K562 (cell line): ENCODE data around the gene CLCNKA. TPM values are rescaled to one million over a fixed set of nuclear protein-coding genes. Genes with fewer than 3 reads are reported as not detected.
"Not testable (repeated sequence)": the region's sequence is repeated elsewhere in the genome, so short reads cannot be mapped to it uniquely, and the experiment has no call there.

Source experiments
- ATAC-seq: fragments of 200-7000 bp; cut with Tn5 transposase; 3 replicates; pipeline ENCODE4 v1.9.1; 2020; ENCODE audit warnings: moderate library complexity
- BruUV-seq: library from RNA; stranded (reverse); fragments of 400-500 nt; replicated peaks from 2 replicates; lab custom pipeline; 2021; lab: Mats Ljungman, UMichigan
- CTCF ChIA-PET: fragments of 300-600 bp; formaldehyde crosslinking; extraction: SDS; loops from one replicate; lab custom pipeline; 2021; ENCODE audit warnings: low intra/inter-chr PET ratio; lab: Yijun Ruan, JAX
- POLR2A ChIA-PET: fragments of 300-600, 350-650 bp; sonication (Branson Sonifier 250); formaldehyde crosslinking; extraction: SDS; loops from one replicate; lab custom pipeline; 2021; ENCODE audit warnings: antibody characterized with exemption, inconsistent platforms; lab: Yijun Ruan, JAX
- DNase-seq, 4 experiments: peaks; one replicate each; pipeline versions ENCODE4 v3.0.0 to v3.0.0-alpha.2; 2011 to 2018; ENCODE audit warnings: low spot score in 3 of 4, mixed read lengths in 3 of 4; ENCODE audit errors: extremely low read depth in 1 of 4
- FAIRE-seq: peaks from 2 replicates; lab custom pipeline; 2011; peaks lifted over from hg19 to GRCh38; lab: Jason Lieb, UNC
- H2AFZ ChIP-seq: 2 replicates; pipeline ENCODE4 v1.6.0; 2011; ENCODE audit warnings: low read depth, low read length, control low read depth, inconsistent platforms
- H3K27ac ChIP-seq: fragments of 200-600 bp; 3 replicates; pipeline ENCODE4 v1.8.0; 2011; ENCODE audit warnings: low read depth, mild to moderate bottlenecking, control low read depth, inconsistent platforms, low read length, moderate library complexity, mixed read lengths; ENCODE audit errors: extremely low read depth
- H3K27me3 ChIP-seq, 2 experiments: fragments of 300-600 bp in 1 of 2; 2 replicates in 1 of 2; 3 replicates in 1 of 2; pipeline versions ENCODE4 v1.6.0 to v1.8.0; 2011; ENCODE audit warnings: inconsistent platforms in 2 of 2, low read length in 2 of 2, mild to moderate bottlenecking in 1 of 2, mixed read lengths in 1 of 2, moderate library complexity in 1 of 2; ENCODE audit not compliant: control insufficient read depth in 2 of 2, insufficient read depth in 2 of 2
- H3K36me3 ChIP-seq: fragments of 300-600 bp; 3 replicates; pipeline ENCODE4 v1.8.0; 2011; ENCODE audit warnings: mild to moderate bottlenecking, low read length, inconsistent platforms; ENCODE audit not compliant: control insufficient read depth, insufficient read depth
- H3K4me1 ChIP-seq, 2 experiments: fragments of 200-600 bp in 1 of 2; replicated peaks in 1 of 2; 2 replicates in 1 of 2; 3 replicates in 1 of 2; pipeline versions ENCODE4 v1.5.1 to v1.8.0; 2011; ENCODE audit warnings: inconsistent platforms in 2 of 2, low read length in 2 of 2, mild to moderate bottlenecking in 1 of 2, mixed read lengths in 1 of 2, moderate library complexity in 1 of 2; ENCODE audit not compliant: control insufficient read depth in 2 of 2, insufficient read depth in 2 of 2
- H3K4me2 ChIP-seq: 2 replicates; pipeline ENCODE4 v1.6.1; 2011; ENCODE audit warnings: low read length, control low read depth, inconsistent platforms, mixed read lengths; ENCODE audit not compliant: insufficient read depth
- H3K4me3 ChIP-seq: fragments of 200-600 bp; sonication (generic), shearing (Covaris generic); 2 replicates; pipeline ENCODE4 v1.5.1; 2016; ENCODE audit warnings: control low read depth, inconsistent platforms
- H3K79me2 ChIP-seq: fragments of 200-600 bp; 3 replicates; pipeline ENCODE4 v1.8.0; 2011; ENCODE audit warnings: low read length, inconsistent platforms; ENCODE audit not compliant: control insufficient read depth, insufficient read depth
- H3K9ac ChIP-seq, 2 experiments: 2 replicates each; pipeline versions ENCODE4 v1.6.0 to v1.6.1; 2011; ENCODE audit warnings: low read depth in 2 of 2, low read length in 2 of 2, control low read depth in 1 of 2, inconsistent platforms in 1 of 2, mild to moderate bottlenecking in 1 of 2, mixed read lengths in 1 of 2; ENCODE audit not compliant: insufficient read depth in 1 of 2
- H3K9me1 ChIP-seq: one replicate; pipeline ENCODE4 v1.6.0; 2011; ENCODE audit warnings: inconsistent platforms, mild to moderate bottlenecking, low read length, moderate library complexity; ENCODE audit not compliant: control insufficient read depth, insufficient read depth
- H3K9me3 ChIP-seq: replicated peaks from 2 replicates; pipeline ENCODE4 v1.5.1; 2011; ENCODE audit warnings: low read depth, low read length, inconsistent platforms; ENCODE audit not compliant: control insufficient read depth, insufficient read depth
- H4K20me1 ChIP-seq: replicated peaks from 2 replicates; pipeline ENCODE4 v1.6.1; 2011; ENCODE audit warnings: low read length, inconsistent platforms, mixed read lengths; ENCODE audit not compliant: control insufficient read depth, insufficient read depth
- ESRRA ChIP-seq: fragments of 450-650 bp; IDR thresholded peaks from 2 replicates; pipeline ENCODE4 v1.6.1; 2014; ENCODE audit warnings: low read depth, mild to moderate bottlenecking, moderate library complexity, borderline replicate concordance
- RAD51 ChIP-seq: fragments of 450-650 bp; IDR thresholded peaks from 2 replicates; pipeline ENCODE4 v1.7.1; 2016; ENCODE audit warnings: low read depth, mild to moderate bottlenecking, borderline replicate concordance
- WGBS: fragments of 100-300 bp; shearing (Covaris generic); methylation state at CpG from one replicate; pipeline ENCODE4 v1.1.6; 2016; ENCODE audit warnings: low coverage, mixed read lengths; ENCODE audit not compliant: insufficient coverage; ENCODE audit errors: missing lambda C conversion rate; 5-methylcytosine and 5-hydroxymethylcytosine counted together
- in situ Hi-C: fragments of 300-500 bp; cut with MboI; formaldehyde crosslinking; loops from 4 replicates; pipeline ENCODE4 v1.15.0; 2018; ENCODE audit warnings: inconsistent platforms, mixed read lengths
- intact Hi-C: fragments of 100-400 bp; cut with micrococcal nuclease; formaldehyde crosslinking; loops from 2 replicates; pipeline ENCODE4 v1.14.2; 2022
- polyA plus RNA-seq, 8 experiments: library from polyadenylated mRNA; depleted of rRNA in 4 of 8; stranded (reverse) in 5 of 8; unstranded in 3 of 8; fragments of >200 nt; fragmentation: Nextera tagmentation in 2 of 8; fragmentation: Illumina TruSeq in 1 of 8; extraction: Ambion mirVana in 2 of 8; extraction: Trizol in 1 of 8; gene quantifications; 2 replicates each; pipeline versions ENCODE4 v1.2.1 to v1.2.3, GENCODE V29; 2011 to 2014; ENCODE audit warnings: inconsistent platforms in 1 of 8, missing spikeins in 1 of 8
- total RNA-seq, 7 experiments: library from RNA; depleted of rRNA in 6 of 7; stranded (reverse); fragments of >200 nt in 6 of 7; fragmentation: Illumina TruSeq in 2 of 7; extraction: Trizol in 2 of 7; gene quantifications; 2 replicates each; pipeline versions ENCODE4 v1.2.1 to v1.2.3, GENCODE V29; 2011 to 2021; ENCODE audit warnings: low replicate concordance in 1 of 7
- TF ChIP-seq, protein P1 (sequence below): sonication (generic); formaldehyde crosslinking; IDR thresholded peaks from 2 replicates; pipeline ENCODE4 v1.5.0; 2020; ENCODE audit warnings: missing genetic modification reagents
- TF ChIP-seq, protein P2 (sequence below): sonication (generic); formaldehyde crosslinking; IDR thresholded peaks from 2 replicates; pipeline ENCODE4 v1.9.0; 2022; ENCODE audit warnings: mild to moderate bottlenecking, missing genetic modification reagents

The CLCNKA gene
- total and polyA plus RNA-seq, 9 of the 15 experiments (the other 6 are each of a cell fraction or from before 2014, with no cell fraction given), result 0.03 to 0.37 (median 0.10) TPM; not detected in 3

DNA sequence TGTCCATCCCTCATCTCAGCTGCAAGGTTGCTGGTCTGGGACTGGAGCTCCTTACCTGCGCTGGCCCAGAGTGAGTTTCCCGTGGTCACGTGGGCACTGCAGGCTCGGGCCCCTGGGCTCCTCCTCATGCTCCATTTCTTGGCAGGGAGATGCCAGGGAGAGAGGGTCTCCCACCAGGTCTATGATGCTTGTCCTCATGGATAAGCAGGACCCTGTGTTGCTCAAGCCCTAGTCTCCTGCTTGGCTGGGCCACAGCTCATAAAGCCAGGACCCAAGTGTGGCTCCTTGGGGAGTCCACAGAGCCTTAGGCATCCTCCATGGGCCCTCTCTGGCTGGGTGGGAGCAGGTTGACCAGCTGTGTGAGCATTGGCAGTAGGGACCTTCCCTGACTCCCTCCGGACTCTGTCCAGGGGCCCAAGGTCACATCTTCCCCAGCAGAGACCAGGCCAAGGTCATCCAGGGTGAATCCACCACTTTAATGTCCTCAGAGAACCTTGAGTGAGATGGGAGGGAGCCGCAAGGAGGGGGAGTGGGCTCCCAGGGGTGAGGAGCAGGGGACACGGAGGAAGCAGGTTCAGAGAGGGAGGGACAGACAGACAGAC lies 35.6 kb downstream of the CLCNKA start:
- ChIA-PET CTCF (interaction anchor here (3.4 kb wide), 1 partner anchor 49 kb away, joined by 53 read pairs; no protein-coding TSS in a partner anchor), POLR2A (interaction anchor here (0.6 to 1.2 kb wide), 5 partner anchors 19 to 149 kb away, joined by 3 to 6 read pairs (median 4); no protein-coding TSS in a partner anchor)
- DNase-seq, FAIRE-seq, BruUV-seq, ATAC-seq, H3K4me2 ChIP-seq, H3K27me3 ChIP-seq, H3K9me3 ChIP-seq, H2AFZ ChIP-seq, H3K27ac ChIP-seq, H4K20me1 ChIP-seq, H3K4me3 ChIP-seq, H3K36me3 ChIP-seq, H3K79me2 ChIP-seq, H3K9me1 ChIP-seq, in situ Hi-C loops: not testable (repeated sequence)
- Histone ChIP-seq H3K4me1 (peaks cover 32 to 36% of the 10 kb centered on the region in 2 experiments; a peak in 4 of 5 replicates), H3K9ac (peak overlapping the region in 1 of 2 experiments; percentile 54; a peak in 2 of 4 replicates)
- TF ChIP-seq ESRRA (peak; percentile 83), RAD51 (0 out of 2 replicates have a peak, but pooled peaks have one; percentile 16)
- TF ChIP-seq, protein P1, sequence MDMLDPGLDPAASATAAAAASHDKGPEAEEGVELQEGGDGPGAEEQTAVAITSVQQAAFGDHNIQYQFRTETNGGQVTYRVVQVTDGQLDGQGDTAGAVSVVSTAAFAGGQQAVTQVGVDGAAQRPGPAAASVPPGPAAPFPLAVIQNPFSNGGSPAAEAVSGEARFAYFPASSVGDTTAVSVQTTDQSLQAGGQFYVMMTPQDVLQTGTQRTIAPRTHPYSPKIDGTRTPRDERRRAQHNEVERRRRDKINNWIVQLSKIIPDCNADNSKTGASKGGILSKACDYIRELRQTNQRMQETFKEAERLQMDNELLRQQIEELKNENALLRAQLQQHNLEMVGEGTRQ (CRISPR knock-in tag), result 0 out of 2 replicates have a peak, but pooled peaks have one; percentile 18
- TF ChIP-seq, protein P2, sequence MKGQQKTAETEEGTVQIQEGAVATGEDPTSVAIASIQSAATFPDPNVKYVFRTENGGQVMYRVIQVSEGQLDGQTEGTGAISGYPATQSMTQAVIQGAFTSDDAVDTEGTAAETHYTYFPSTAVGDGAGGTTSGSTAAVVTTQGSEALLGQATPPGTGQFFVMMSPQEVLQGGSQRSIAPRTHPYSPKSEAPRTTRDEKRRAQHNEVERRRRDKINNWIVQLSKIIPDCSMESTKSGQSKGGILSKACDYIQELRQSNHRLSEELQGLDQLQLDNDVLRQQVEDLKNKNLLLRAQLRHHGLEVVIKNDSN (CRISPR knock-in tag), result peak; percentile 55; the same call in 1 of the 2 replicates
- intact Hi-C loops, result loop anchor here (1.0 to 5.0 kb wide), 2 partner anchors 24 to 260 kb away; no protein-coding TSS in a partner anchor
- WGBS, result 23% methylated on average over 6 of the region's 7 CpGs
